GM18868 (cell line): ENCODE results near the gene MAML2.

ENCODE experiments used
- ATAC-seq: cut with Tn5 transposase; IDR thresholded peaks from one replicate; pipeline ENCODE4 v1.9.1; 2021; ENCODE audit warnings: mild to moderate bottlenecking, moderate library complexity; ENCODE audit not compliant: unreplicated experiment

The MAML2 gene

GRCh38 chr11:95933594-95933993 is 409.4 kb downstream of the MAML2 start:
- no peak for ATAC-seq

DNA sequence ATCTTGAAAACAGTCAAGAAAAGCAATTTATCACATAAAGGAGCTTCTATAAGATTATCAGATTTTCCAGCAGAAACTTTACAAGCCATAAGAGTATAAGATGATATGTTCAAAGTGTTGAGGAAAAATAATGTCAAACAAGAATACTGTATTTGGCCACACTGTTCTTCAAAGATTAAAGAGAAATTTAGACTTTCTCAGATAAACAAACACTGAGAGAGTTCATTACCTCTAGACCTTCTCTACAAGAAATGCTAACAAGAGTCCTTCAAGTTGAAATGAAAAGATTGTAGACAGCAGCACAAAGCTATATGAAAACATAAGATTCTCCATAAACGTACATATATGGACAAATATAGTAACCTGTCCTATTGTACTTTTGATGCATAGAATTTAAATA is 411.1 kb downstream of the MAML2 start:
- no peak for ATAC-seq

DNA sequence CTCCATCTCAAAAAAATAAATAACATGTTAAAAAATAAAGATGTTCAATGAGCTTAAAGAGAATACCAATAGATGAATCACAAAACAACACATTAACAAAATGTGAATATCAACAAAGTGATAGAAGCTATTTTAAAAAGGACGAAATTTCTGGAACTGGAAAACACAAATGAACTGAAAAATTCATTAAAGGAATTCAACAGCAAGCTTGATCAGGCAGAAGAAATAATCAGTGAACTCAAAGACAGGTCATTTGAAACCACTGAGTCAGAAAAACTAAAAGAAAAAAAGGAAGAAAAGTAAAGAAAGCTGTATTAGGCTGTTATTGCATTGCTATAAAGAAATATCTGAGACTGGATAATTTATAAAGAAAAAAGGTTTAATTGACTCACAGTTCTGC is 412.0 kb downstream of the MAML2 start:
- ATAC-seq: no peak

DNA sequence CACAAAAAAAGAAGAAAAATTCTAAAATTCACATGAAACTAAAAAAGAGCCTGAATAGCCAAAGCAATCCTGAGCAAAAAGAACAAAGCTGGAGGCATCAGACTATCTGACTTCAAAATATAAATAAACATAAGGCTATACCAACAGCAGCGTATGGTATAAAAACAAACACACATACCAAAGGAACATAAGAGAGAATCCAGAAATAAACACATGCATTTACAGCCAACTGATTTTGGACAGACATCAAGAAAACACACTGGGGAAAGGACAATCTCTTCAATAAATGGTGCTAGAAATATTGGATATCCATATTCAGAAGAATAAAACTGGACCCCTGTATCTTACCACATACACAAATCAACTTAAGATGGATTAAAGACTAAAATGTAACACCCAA is 416.3 kb downstream of the MAML2 start:
- no peak for ATAC-seq
